CD4-positive, CD25-positive, alpha-beta regulatory T cell (primary cell): ENCODE data around the gene MBNL1. TPM values are rescaled to one million over a fixed set of nuclear protein-coding genes. Genes with fewer than 3 reads are reported as not detected.

Experiments
- ATAC-seq, 2 donors: fragments of 150-1000 bp; cut with Tn5 transposase; one replicate each; pipeline ENCODE4 v1.10.0; 2021; ENCODE audit warnings: low read depth in 2 of 2, moderate number of reproducible peaks in 2 of 2, moderate library complexity in 1 of 2
- DNase-seq, 3 donors: peaks; one replicate each; pipeline versions ENCODE4 v3.0.0 to v3.0.0-alpha.2; 2012 to 2022; ENCODE audit warnings: mixed read lengths in 1 of 3
- H3K27ac ChIP-seq: one replicate; pipeline ENCODE4 v1.7.0; 2013; ENCODE audit warnings: mild to moderate bottlenecking, low read length; ENCODE audit not compliant: insufficient read depth, poor library complexity, severe bottlenecking
- H3K27me3 ChIP-seq: one replicate; pipeline ENCODE4 v1.7.0; 2013; ENCODE audit warnings: low read length; ENCODE audit not compliant: control insufficient read depth, insufficient read depth
- H3K36me3 ChIP-seq: one replicate; pipeline ENCODE4 v1.7.0; 2013; ENCODE audit warnings: mild to moderate bottlenecking, low read length, moderate library complexity; ENCODE audit not compliant: control insufficient read depth, insufficient read depth
- H3K4me1 ChIP-seq: 2 replicates; pipeline ENCODE4 v1.7.0; 2013; ENCODE audit warnings: mild to moderate bottlenecking, low read length; ENCODE audit not compliant: insufficient read depth, control insufficient read depth, poor library complexity, severe bottlenecking
- H3K4me3 ChIP-seq: one replicate; pipeline ENCODE4 v1.7.0; 2013; ENCODE audit warnings: low read depth, mild to moderate bottlenecking, low read length, moderate library complexity
- H3K9me3 ChIP-seq, 2 experiments: 1 replicate in 1 of 2; 2 replicates in 1 of 2; pipeline ENCODE4 v1.7.0; 2013; ENCODE audit warnings: low read length in 2 of 2, mild to moderate bottlenecking in 1 of 2, moderate library complexity in 1 of 2; ENCODE audit not compliant: control insufficient read depth in 2 of 2
- H3K27ac Mint-ChIP-seq, 3 donors: one replicate each; pipeline ENCODE4 v1.8.0; 2020 to 2022; ENCODE audit warnings: mild to moderate bottlenecking in 3 of 3, mixed read lengths in 3 of 3, moderate library complexity in 2 of 3
- H3K27me3 Mint-ChIP-seq: one replicate; pipeline ENCODE4 v1.8.0; 2022; ENCODE audit warnings: mild to moderate bottlenecking, mixed read lengths
- H3K36me3 Mint-ChIP-seq: one replicate; pipeline ENCODE4 v1.8.0; 2020; ENCODE audit warnings: mixed read lengths
- H3K4me1 Mint-ChIP-seq, 4 donors: one replicate each; pipeline ENCODE4 v1.8.0; 2020 to 2022; ENCODE audit warnings: mixed read lengths in 4 of 4, mild to moderate bottlenecking in 1 of 4
- H3K4me3 Mint-ChIP-seq, 4 donors: one replicate each; pipeline ENCODE4 v1.8.0; 2020 to 2022; ENCODE audit warnings: mild to moderate bottlenecking in 4 of 4, mixed read lengths in 4 of 4, moderate library complexity in 3 of 4
- H3K9me3 Mint-ChIP-seq, 7 donors: one replicate each; pipeline ENCODE4 v1.8.0; 2020 to 2022; ENCODE audit warnings: mixed read lengths in 7 of 7, mild to moderate bottlenecking in 3 of 7, moderate library complexity in 2 of 7
- polyA plus RNA-seq, 4 donors: library from polyadenylated mRNA; unstranded; fragments of 300-500 nt; fragmentation: Illumina TruSeq; gene quantifications; one replicate each; pipeline ENCODE4 v1.2.3, GENCODE V29; 2021
- total RNA-seq: library from RNA; stranded (reverse); gene quantifications from one replicate; pipeline ENCODE4 v1.2.3, GENCODE V29; 2022

Gene MBNL1
- total and polyA plus RNA-seq, 5 donors from 2014 or later = 221 to 726 (median 252) TPM

GRCh38 chr3:152279479-152279878 lies 10.8 kb downstream of the MBNL1 start:
- peaks cover 97% of the 10 kb centered on the region for H3K4me1 ChIP-seq
- no peak for ATAC-seq
- DNase-seq = no peak
- peak overlapping the region; percentile 74 for H3K27ac ChIP-seq
- Mint-ChIP-seq H3K27ac (peak overlapping the region in 2 of 3 donors; percentile 48 to 70), H3K4me1 (peaks cover 59 to 83% (median 69%) of the 10 kb centered on the region in 4 donors), H3K9me3 (no peaks in the 10 kb centered on the region), H3K27me3 (no peaks in the 10 kb centered on the region), H3K36me3 (peaks cover 3% of the 10 kb centered on the region), H3K4me3 (peak overlapping the region; percentile 45 to 85 (median 72))
- H3K27me3 ChIP-seq = no peaks in the 10 kb centered on the region
- no peaks in the 10 kb centered on the region for H3K9me3 ChIP-seq
- H3K36me3 ChIP-seq = no peaks in the 10 kb centered on the region
- peak overlapping the region; percentile 100 for H3K4me3 ChIP-seq

GRCh38 chr3:152280539-152280938 lies 11.8 kb downstream of the MBNL1 start:
- ATAC-seq = no peak
- H3K4me1 ChIP-seq = peaks cover 95% of the 10 kb centered on the region
- Mint-ChIP-seq H3K4me1 (peaks cover 67 to 84% (median 74%) of the 10 kb centered on the region in 4 donors), H3K27me3 (no peaks in the 10 kb centered on the region), H3K27ac (peak overlapping the region; percentile 50 to 73 (median 70)), H3K4me3 (peak overlapping the region; percentile 65 to 85 (median 76)), H3K9me3 (no peaks in the 10 kb centered on the region), H3K36me3 (peaks cover 3% of the 10 kb centered on the region)
- H3K36me3 ChIP-seq = no peaks in the 10 kb centered on the region
- peak overlapping the region; percentile 74 for H3K27ac ChIP-seq
- H3K9me3 ChIP-seq = no peaks in the 10 kb centered on the region
- no peaks in the 10 kb centered on the region for H3K27me3 ChIP-seq
- H3K4me3 ChIP-seq = peak overlapping the region; percentile 100
- no peak for DNase-seq

GRCh38 chr3:152281133-152281713 lies 12.5 kb downstream of the MBNL1 start:
- H3K27ac ChIP-seq = peak overlapping the region; percentile 74
- Mint-ChIP-seq H3K4me3 (peak overlapping the region; percentile 7 to 68 (median 53)), H3K9me3 (no peaks in the 10 kb centered on the region), H3K4me1 (peaks cover 66 to 85% (median 72%) of the 10 kb centered on the region in 4 donors), H3K27me3 (no peaks in the 10 kb centered on the region), H3K27ac (peak overlapping the region; percentile 9 to 66 (median 63)), H3K36me3 (peaks cover 3% of the 10 kb centered on the region)
- peaks cover 94% of the 10 kb centered on the region for H3K4me1 ChIP-seq
- H3K27me3 ChIP-seq = no peaks in the 10 kb centered on the region
- H3K9me3 ChIP-seq = no peaks in the 10 kb centered on the region
- H3K36me3 ChIP-seq = no peaks in the 10 kb centered on the region
- H3K4me3 ChIP-seq = peak overlapping the region; percentile 100
- DNase-seq (peak in 1 of 3 donors; percentile 50), ATAC-seq (peak; percentile 15 to 21)

- no peaks in the 10 kb centered on the region for H3K9me3 Mint-ChIP-seq
- H3K27me3 Mint-ChIP-seq = no peaks in the 10 kb centered on the region
- peak overlapping the region; percentile 79 to 90 (median 88) for H3K27ac Mint-ChIP-seq
- Histone ChIP-seq H3K4me1 (peaks cover 91% of the 10 kb centered on the region), H3K27me3 (no peaks in the 10 kb centered on the region), H3K36me3 (no peaks in the 10 kb centered on the region), H3K4me3 (peak overlapping the region; percentile 100), H3K9me3 (no peaks in the 10 kb centered on the region), H3K27ac (peak overlapping the region; percentile 74)
- H3K4me3 Mint-ChIP-seq = peak overlapping the region; percentile 66 to 90 (median 76)
- ATAC-seq (no peak), DNase-seq (no peak)
- peaks cover 54 to 84% (median 68%) of the 10 kb centered on the region in 4 donors for H3K4me1 Mint-ChIP-seq
- H3K36me3 Mint-ChIP-seq = peaks cover 3% of the 10 kb centered on the region
Measured at GRCh38 chr3:152282813-152283212, 14.1 kb downstream of the MBNL1 start.

- H3K27me3 ChIP-seq = no peaks in the 10 kb centered on the region
- peaks cover 3% of the 10 kb centered on the region for H3K36me3 Mint-ChIP-seq
- DNase-seq (no peak), ATAC-seq (no peak)
- H3K4me1 Mint-ChIP-seq = peaks cover 55 to 86% (median 72%) of the 10 kb centered on the region in 4 donors
- H3K9me3 Mint-ChIP-seq = no peaks in the 10 kb centered on the region
- H3K4me3 Mint-ChIP-seq = peak overlapping the region; percentile 73 to 90 (median 77)
- peak overlapping the region; percentile 100 for H3K4me3 ChIP-seq
- no peaks in the 10 kb centered on the region for H3K9me3 ChIP-seq
- no peaks in the 10 kb centered on the region for H3K27me3 Mint-ChIP-seq
- H3K36me3 ChIP-seq = no peaks in the 10 kb centered on the region
- H3K27ac ChIP-seq = peak overlapping the region; percentile 74
- peak overlapping the region; percentile 79 to 90 (median 88) for H3K27ac Mint-ChIP-seq
- H3K4me1 ChIP-seq = peaks cover 91% of the 10 kb centered on the region
Measured at GRCh38 chr3:152283492-152284381, 15.0 kb downstream of the MBNL1 start.

GRCh38 chr3:152284906-152285305 lies 16.2 kb downstream of the MBNL1 start:
- H3K4me3 ChIP-seq = peak overlapping the region; percentile 100
- peak overlapping the region; percentile 70 to 90 (median 74) for H3K4me3 Mint-ChIP-seq
- H3K27ac Mint-ChIP-seq = peak overlapping the region; percentile 26 to 65 (median 59)
- no peaks in the 10 kb centered on the region for H3K36me3 Mint-ChIP-seq
- peak overlapping the region; percentile 74 for H3K27ac ChIP-seq
- H3K36me3 ChIP-seq = no peaks in the 10 kb centered on the region
- no peaks in the 10 kb centered on the region for H3K9me3 ChIP-seq
- H3K27me3 Mint-ChIP-seq = no peaks in the 10 kb centered on the region
- peak in 2 of 3 donors; percentile 46 to 51 for DNase-seq
- H3K9me3 Mint-ChIP-seq = no peaks in the 10 kb centered on the region
- peak; percentile 49 to 53 for ATAC-seq
- H3K27me3 ChIP-seq = no peaks in the 10 kb centered on the region
- H3K4me1 ChIP-seq = peaks cover 92% of the 10 kb centered on the region
- H3K4me1 Mint-ChIP-seq = peaks cover 56 to 87% (median 72%) of the 10 kb centered on the region in 4 donors

GRCh38 chr3:152285509-152285908 lies 16.8 kb downstream of the MBNL1 start:
- ATAC-seq = no peak

More at GRCh38 chr3:152285509-152285908, 16.8 kb downstream of the MBNL1 start:
- Histone ChIP-seq H3K27me3 (no peaks in the 10 kb centered on the region), H3K4me1 (peaks cover 92% of the 10 kb centered on the region), H3K27ac (peak overlapping the region; percentile 74), H3K4me3 (peak overlapping the region; percentile 100), H3K36me3 (no peaks in the 10 kb centered on the region), H3K9me3 (no peaks in the 10 kb centered on the region)
- DNase-seq = no peak
- Mint-ChIP-seq H3K9me3 (no peaks in the 10 kb centered on the region), H3K36me3 (no peaks in the 10 kb centered on the region), H3K27me3 (no peaks in the 10 kb centered on the region), H3K27ac (peak overlapping the region; percentile 33 to 59 (median 51)), H3K4me1 (peaks cover 56 to 87% (median 72%) of the 10 kb centered on the region in 4 donors), H3K4me3 (peak overlapping the region; percentile 72 to 90 (median 76))
